Right kidney (tissue), 9 donors: ENCODE results near the gene WRNIP1.

Experiments used
- DNase-seq: peaks from one replicate; pipeline ENCODE4 v3.0.0-alpha.2; 2016
- long read RNA-seq, 8 donors: transcript quantifications; one replicate each; lab custom pipeline, GENCODE V29; 2026

WRNIP1 gene
- long read RNA-seq, donor 1, transcript WRNIP1-204 (7 exons, 2,670 nt), result major isoform, 23 of 28 reads
- long read RNA-seq, donor 1, partial matches to known transcripts, result 0 of 28 reads
- long read RNA-seq, donor 1, other reads (novel, unspliced or antisense), result 0 of 28 reads
- long read RNA-seq, donor 2, transcript WRNIP1-204 (7 exons, 2,670 nt), result major isoform, 8 of 9 reads
- long read RNA-seq, donor 2, partial matches to known transcripts, result 0 of 9 reads
- long read RNA-seq, donor 2, other reads (novel, unspliced or antisense), result 0 of 9 reads
- long read RNA-seq, donor 3, transcript WRNIP1-204 (7 exons, 2,670 nt), result major isoform, 8 of 19 reads
- long read RNA-seq, donor 3, partial matches to known transcripts, result 11 of 19 reads
- long read RNA-seq, donor 3, other reads (novel, unspliced or antisense), result 0 of 19 reads
- long read RNA-seq, donor 4, transcript WRNIP1-204 (7 exons, 2,670 nt), result major isoform, 16 of 17 reads
- long read RNA-seq, donor 4, partial matches to known transcripts, result 0 of 17 reads
- long read RNA-seq, donor 4, other reads (novel, unspliced or antisense), result 0 of 17 reads
- long read RNA-seq, donor 5, transcript WRNIP1-204 (7 exons, 2,670 nt), result major isoform, 16 of 18 reads
- long read RNA-seq, donor 5, partial matches to known transcripts, result 0 of 18 reads
- long read RNA-seq, donor 5, other reads (novel, unspliced or antisense), result 0 of 18 reads
- long read RNA-seq, donor 6, transcript WRNIP1-204 (7 exons, 2,670 nt), result major isoform, 12 of 25 reads
- long read RNA-seq, donor 6, partial matches to known transcripts, result 9 of 25 reads
- long read RNA-seq, donor 6, other reads (novel, unspliced or antisense), result 0 of 25 reads
- long read RNA-seq, donor 7, transcript WRNIP1-204 (7 exons, 2,670 nt), result major isoform, 24 of 52 reads
- long read RNA-seq, donor 7, transcript WRNIP1-201 (6 exons, 1,557 nt), result minor isoform, 8 of 52 reads
- long read RNA-seq, donor 7, partial matches to known transcripts, result 19 of 52 reads
- long read RNA-seq, donor 7, other reads (novel, unspliced or antisense), result 0 of 52 reads
- long read RNA-seq, donor 8, transcript WRNIP1-204 (7 exons, 2,670 nt), result major isoform, 18 of 20 reads
- long read RNA-seq, donor 8, partial matches to known transcripts, result 0 of 20 reads
- long read RNA-seq, donor 8, other reads (novel, unspliced or antisense), result 0 of 20 reads

DNA sequence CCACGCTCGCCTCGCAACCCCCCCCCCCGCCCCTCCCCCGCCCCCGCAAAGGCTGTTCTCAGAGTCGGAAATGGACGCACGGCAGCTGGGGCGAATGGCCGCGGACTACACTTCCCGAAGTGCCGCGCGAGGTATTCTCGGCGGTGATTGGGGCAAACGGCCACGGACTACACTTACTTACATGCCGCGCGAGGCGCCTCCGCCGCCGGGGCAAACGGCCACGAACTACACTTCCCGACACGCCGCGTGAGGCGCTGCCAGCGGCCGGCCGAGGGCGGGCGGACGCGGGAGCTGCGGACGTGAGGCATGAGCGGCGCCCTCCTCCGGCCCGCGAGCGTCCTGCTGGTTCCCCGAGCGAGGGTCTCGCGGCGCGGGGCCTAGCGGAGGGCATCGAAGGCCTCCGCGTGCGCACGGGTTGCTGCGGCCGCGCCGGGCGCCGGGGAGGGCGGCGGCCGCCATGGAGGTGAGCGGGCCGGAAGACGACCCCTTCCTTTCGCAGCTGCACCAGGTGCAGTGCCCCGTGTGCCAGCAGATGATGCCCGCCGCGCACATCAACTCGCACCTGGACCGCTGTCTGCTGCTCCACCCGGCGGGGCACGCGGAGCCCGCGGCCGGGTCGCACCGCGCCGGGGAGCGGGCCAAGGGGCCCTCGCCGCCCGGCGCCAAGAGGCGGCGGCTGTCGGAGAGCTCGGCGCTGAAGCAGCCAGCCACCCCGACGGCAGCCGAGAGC is at the start of gene WRNIP1:
TSS of gene WRNIP1 (plus strand) at position 228 of the 730 bp plus-strand sequence. CDS start at position 458, 230 bp downstream.
- DNase-seq, result peak; percentile 97

GRCh38 chr6:2715737-2716136 is 49.5 kb upstream of the WRNIP1 start:
- no peak for DNase-seq

GRCh38 chr6:2716936-2717700 is 48.1 kb upstream of the WRNIP1 start:
- DNase-seq, result no peak

DNA sequence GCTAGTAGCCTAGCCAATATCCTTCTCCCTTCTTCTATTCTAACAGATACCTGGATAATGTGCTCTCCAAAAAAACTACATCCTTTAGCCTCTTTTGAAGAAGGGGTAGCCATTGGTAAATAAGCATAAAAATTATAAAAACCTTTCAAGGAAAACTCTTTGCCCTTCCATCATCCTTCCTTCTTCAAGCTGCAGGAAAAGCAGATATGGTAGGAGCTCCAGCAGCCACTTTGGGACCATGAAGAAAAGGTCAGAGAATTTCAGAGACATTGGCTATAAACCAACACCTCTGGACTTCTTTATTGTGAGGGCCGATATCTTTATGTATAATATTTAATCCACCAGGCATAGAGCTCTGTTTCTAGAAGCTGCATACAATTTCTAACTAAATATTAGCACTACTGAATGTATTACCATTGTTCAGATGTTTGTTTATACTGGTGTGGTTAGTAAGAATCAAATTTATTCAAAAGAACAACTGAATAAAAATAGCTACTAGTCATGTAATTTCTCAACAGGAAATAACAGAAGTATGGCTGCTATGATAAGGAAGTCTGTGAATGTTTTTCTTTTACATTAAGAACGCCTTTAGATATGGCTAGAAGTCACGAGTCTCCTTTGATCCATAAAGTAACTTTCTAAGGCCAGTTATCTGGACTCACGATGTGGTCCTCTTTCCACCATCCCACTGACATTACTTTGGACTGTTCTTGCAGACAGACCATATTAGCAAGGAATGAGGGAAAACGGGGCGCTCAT is 46.7 kb upstream of the WRNIP1 start:
- no peak for DNase-seq

DNA sequence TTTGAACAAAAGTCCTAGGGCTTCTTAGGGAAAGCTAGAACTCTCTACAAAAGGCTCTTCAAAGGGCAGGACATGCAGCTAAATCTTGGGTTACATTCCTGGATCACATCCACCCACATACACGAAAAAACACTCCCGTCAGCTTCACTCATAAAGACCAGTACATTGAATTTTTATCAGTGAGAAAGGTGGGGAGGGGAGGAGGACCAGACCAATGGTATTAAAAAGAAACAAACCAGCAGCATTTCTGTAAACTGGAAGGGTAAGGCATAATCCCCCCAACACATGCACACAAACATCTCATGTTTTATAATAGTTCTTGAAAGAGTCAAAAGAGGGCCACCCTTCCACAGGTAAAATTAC is 46.1 kb upstream of the WRNIP1 start:
- no peak for DNase-seq

- DNase-seq, result no peak
Measured at GRCh38 chr6:2721219-2721618, 44.0 kb upstream of the WRNIP1 start.

- no peak for DNase-seq
Measured at GRCh38 chr6:2725364-2725988, 39.7 kb upstream of the WRNIP1 start.

GRCh38 chr6:2725999-2726567 is 39.1 kb upstream of the WRNIP1 start:
- DNase-seq, result no peak

DNA sequence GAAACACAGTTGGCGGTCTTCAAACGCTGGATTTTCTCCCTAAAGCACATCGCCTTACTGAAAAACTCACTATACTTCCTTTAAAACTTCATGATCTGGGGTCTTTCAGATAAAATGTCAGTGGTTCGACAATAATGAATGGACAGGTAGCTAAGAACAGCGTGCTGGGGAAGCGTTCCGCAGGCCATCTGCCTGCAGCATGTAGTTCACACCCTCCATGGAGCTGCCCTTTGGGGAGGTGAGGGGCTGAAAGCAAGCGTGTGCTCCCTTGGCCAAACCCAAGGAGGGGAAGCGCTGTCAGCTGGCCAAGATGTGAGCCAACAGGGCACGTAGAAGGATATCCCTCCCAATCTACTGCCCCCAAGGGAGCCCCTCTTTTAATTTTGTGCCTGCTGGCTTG is 35.3 kb upstream of the WRNIP1 start:
- no peak for DNase-seq

- DNase-seq, result no peak
Measured at GRCh38 chr6:2730353-2731107, 34.7 kb upstream of the WRNIP1 start.

DNA sequence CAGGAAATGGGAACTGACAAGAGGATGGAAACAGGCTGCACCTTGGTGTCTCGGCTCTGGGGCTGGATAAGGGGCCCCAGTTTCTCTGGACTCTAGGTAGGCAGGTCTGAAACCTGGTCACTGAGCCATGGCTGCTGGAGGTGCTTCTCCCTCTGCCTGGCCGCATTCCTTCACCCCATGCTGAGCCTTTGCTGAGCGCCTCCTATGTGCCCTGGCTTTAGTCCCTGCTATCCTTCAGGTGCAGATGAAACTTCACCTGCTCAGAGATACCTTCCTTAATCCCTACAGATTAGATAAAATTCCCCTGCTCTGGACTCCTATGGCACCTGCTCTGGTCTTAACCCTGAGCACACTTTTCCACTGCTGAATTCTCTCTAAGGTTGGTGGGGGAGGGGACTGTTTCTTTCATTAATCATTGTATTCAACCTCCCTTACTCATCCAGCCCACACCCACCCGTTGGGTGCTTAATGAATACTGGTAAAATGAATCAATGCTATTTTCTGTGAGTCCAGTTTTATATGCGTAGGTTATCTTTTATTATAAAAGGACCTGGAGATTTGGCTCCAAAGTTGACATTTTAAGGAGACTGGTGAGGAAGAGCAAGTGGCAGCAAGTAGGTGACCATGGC is 33.8 kb upstream of the WRNIP1 start:
- DNase-seq, result no peak

GRCh38 chr6:2732503-2733089 is 32.6 kb upstream of the WRNIP1 start:
- DNase-seq, result no peak

- DNase-seq, result no peak
Measured at GRCh38 chr6:2733324-2733723, 31.9 kb upstream of the WRNIP1 start.

- no peak for DNase-seq
Measured at GRCh38 chr6:2733736-2734480, 31.3 kb upstream of the WRNIP1 start.

GRCh38 chr6:2734488-2735166 is 30.6 kb upstream of the WRNIP1 start:
- DNase-seq, result no peak

DNA sequence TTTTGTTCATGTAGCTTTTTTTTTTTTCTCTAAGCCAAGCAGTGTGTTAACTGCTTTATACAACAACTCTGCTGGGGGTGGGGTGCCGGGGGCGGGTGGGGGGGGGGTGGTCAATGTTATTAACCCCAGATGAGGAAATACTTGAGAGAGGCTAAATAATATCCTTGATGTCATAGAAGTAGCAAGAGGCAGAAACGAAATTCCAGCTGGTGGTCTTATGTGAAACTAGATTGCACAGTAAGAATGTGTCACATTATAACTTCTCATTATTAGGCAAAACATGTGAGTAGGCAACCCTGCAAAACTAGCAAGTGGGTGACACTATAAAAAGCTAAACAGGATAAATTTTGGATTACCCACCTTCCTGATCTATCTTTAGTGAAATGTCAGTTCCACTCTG is 27.3 kb upstream of the WRNIP1 start:
- DNase-seq, result no peak
